HG02852 (cell line): ENCODE measurements around the gene INS.

ENCODE experiments used
- ATAC-seq: cut with Tn5 transposase; IDR thresholded peaks from one replicate; pipeline ENCODE4 v1.9.1; 2021; ENCODE audit warnings: mild to moderate bottlenecking, moderate library complexity; ENCODE audit not compliant: unreplicated experiment

Gene INS

GRCh38 chr11:2121227-2122130 lies 39.5 kb downstream of the INS start:
- no peak for ATAC-seq

GRCh38 chr11:2120359-2121100 lies 40.5 kb downstream of the INS start:
- no peak for ATAC-seq

GRCh38 chr11:2118677-2119076 lies 42.3 kb downstream of the INS start:
- no peak for ATAC-seq

DNA sequence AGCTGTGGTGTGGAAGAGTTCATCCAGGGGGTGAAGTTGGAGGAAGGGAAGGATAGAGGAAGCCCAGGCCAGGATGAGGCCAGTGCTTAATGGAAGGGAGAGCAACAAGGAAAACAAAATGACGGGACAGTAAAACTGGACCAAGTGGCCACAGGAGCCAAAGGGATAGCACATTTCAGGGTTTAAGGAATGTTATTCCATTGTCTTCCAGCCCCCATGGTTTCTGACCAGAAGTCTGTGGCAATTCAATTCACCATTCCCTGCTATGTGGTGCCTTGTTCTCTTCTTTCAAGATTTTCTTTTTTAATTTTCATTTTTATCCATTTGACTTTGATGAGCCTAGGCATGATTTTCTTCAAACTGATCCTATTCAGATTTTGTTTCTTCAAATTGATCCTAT lies 44.3 kb downstream of the INS start:
- ATAC-seq: no peak

GRCh38 chr11:2115308-2115707 lies 45.7 kb downstream of the INS start:
- ATAC-seq: no peak

GRCh38 chr11:2114430-2115241 lies 46.4 kb downstream of the INS start:
- no peak for ATAC-seq

GRCh38 chr11:2113776-2114175 lies 47.2 kb downstream of the INS start:
- no peak for ATAC-seq

DNA sequence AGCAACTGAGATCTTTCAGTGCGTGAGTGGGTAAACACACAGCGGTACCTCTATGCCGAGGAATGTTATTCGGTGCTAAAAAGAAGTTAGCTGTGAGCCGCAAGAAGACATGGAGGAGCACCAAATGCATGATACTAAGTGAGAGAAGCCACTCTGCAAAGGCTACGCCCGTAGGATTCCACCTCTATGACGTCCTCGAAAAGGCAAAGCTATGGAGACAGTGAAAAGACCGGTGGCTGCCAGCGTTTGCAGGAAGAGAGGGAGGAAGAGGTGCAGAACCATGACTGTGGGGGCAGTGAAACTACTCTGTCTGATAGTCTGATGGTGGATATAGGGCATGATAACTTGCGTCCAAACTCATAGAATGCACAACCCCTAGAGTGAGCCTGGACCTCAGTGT lies 50.5 kb downstream of the INS start:
- no peak for ATAC-seq
